ENCODE measurements around the gene CANX.
"Not testable (repeated sequence)": the region's sequence is repeated elsewhere in the genome, so short reads cannot be mapped to it uniquely, and the experiment has no call there.

The CANX gene, protein sequence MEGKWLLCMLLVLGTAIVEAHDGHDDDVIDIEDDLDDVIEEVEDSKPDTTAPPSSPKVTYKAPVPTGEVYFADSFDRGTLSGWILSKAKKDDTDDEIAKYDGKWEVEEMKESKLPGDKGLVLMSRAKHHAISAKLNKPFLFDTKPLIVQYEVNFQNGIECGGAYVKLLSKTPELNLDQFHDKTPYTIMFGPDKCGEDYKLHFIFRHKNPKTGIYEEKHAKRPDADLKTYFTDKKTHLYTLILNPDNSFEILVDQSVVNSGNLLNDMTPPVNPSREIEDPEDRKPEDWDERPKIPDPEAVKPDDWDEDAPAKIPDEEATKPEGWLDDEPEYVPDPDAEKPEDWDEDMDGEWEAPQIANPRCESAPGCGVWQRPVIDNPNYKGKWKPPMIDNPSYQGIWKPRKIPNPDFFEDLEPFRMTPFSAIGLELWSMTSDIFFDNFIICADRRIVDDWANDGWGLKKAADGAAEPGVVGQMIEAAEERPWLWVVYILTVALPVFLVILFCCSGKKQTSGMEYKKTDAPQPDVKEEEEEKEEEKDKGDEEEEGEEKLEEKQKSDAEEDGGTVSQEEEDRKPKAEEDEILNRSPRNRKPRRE

DNA sequence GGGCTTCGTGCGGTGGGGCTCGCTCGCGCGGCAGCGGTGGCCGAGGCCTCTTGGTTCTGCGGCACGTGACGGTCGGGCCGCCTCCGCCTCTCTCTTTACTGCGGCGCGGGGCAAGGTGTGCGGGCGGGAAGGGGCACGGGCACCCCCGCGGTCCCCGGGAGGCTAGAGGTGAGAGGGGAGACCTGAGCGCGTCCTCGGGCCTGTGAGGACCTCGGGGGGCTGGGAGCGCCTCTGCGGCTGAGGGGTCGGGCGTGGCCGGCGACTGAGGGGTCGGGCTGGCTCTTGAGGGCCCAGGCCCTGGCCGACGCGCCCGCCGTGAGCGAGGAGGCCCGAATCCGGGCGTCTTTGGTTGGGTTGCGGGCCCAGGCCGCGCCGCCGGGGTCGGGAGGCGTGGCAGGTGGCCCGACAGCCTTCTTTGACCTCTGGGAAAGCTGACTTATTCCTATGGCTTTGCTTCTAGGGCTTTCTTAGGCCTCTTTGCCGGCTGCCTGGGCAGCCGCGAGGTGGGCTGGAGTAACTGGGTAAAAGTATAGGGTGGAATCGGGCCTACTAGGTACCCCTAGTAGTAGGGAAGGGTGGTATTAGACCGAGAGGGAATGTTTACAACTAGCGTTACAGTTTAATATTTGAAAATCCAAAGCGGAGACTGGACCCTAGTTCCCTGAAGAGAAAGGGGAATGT lies at the start of gene CANX:
Gene CANX, plus strand, starts transcription at position 33 of the 681 bp plus-strand sequence. CDS start 6,715 bp downstream, outside the sequence.
- no peak for DNase-seq (ENCODE audit: low read depth, low spot score)

DNA sequence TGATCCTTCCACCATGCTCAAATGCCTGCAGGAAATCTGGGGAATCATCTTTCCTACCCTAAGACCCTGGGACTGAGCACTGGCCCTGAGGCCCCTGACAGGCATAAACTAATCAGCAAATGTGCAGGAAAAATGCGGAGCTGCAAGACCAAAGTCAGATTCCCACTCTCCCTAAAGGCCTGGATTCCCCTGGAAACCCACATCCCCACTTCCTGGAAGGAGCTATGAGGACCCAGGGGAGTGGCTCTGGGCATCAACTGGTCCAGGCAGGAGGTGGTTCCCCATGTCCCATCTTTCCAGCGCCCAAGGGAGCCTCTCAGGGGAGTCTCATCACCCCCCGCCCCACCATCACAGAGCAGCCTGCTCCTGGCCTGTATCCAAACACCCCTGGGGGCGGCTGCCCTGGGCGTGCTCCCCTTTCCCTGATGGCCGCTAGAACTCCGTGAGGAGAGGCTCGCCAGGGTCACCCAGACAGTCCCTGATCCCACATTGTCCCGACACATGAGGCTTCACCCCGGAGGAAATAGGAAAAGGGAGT lies 49.5 kb upstream of the CANX start:
- not testable (repeated sequence) for DNase-seq (ENCODE audit: low read depth, low spot score)

DNA sequence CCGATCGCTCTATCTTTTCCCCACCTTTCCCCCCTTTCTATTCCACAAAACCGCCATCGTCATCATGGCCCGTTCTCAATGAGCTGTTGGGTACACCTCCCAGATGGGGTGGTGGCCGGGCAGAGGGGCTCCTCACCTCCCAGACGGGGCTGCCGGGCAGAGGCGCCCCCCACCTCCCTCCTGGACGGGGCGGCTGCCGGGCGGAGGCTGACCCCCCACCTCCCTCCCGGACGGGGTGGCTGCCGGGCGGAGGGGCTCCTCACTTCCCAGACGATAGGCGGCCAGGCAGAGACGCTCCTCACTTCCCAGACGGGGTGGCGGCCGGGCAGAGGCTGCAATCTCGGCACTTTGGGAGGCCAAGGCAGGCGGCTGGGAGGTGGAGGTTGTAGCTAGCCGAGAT lies 48.5 kb upstream of the CANX start:
- DNase-seq (ENCODE audit: low read depth, low spot score) = not testable (repeated sequence)

DNA sequence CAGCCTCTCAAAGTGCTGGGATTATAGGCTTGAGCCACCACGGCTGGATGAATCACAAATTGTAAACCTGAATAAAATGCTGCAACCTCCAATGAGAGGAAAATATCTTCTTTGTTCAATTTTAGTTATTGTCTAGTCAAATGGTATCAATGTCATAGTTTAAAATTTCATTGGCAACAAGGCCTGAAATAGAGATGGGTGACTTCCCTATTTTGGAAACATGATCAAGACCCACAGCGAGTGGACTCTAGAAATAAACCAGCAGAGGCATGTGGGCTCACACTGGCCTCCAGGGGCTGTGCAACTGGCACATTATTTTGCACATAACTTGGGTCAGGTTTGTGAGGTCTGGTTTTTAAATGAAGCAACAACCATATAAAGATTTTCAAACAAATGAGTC lies 45.6 kb upstream of the CANX start:
- not testable (repeated sequence) for DNase-seq (ENCODE audit: low read depth, low spot score)

DNA sequence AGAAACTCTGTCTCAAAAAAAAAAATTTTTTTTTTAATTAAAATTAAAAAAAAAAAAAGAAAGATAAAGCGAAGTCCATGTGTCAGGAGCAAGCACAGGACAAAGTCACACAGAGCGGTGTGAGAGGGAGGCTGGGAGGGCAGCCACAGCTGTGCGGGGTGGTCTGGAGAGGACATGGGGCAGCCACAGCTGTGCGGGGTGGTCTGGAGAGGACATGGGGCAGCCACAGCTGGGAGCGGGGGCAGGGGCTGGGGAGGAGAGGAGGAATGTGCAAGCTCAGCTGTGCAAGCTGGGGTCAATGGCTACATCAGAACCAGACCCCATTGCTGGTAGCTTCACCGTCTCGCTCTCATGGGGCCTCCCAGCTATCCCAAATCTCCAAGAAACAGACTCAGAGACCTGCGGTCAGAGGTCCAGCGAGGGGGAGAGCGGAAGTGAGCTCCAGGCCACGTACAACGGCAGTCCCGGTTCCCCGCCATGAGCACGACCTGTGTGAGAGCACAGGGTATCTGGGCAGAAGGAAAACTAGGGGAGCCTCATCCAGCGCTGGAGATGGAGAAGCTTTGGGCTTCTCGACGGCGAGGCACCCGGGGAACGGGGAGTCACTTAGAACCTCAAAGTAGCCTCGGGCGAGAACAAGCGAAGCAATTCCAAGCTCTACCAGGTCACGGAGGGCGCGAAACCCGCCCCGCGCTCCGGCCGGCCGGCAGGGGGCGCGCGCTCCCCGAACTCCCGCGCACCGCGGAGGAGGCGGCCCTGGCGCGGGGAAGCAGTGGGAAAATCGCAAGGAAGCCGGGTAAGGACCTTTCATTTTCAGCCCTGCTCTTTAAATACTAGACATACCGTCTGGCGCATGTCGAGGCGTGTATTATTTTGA lies 41.2 kb upstream of the CANX start:
- DNase-seq (ENCODE audit: low read depth, low spot score) = not testable (repeated sequence)

DNA sequence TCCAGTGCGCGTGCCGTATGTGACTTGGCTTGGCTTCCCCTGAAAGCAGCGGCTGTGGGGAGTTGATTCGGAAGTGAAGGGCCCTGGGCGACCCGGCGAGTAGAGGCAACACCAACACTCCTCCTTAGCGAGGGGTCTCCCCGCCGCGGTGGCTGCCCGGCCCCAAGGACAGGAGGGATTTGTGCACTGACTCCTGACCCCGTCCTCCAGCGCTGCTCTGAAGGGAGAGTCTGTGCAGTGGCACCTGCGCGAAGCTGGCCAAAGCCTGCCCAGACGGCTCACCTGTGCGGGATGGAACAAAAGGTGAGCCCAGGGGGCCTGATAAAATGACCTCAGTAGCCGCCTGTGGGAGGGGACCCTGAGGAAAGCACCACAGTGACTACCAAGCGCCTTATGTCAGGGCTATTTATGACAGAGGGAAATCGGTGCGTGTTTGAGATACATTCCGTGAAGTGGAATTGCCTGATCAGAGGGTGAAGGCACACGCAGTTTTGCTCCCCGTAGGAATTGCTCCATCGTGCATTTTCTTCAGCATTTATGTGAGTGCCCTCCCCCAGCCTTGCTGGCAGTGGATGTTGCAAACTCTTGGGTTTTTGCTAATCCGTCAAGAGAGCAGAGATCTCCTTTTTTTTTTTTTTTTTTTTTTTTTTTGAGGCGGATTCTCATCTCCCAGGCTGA lies 40.4 kb upstream of the CANX start:
- DNase-seq (ENCODE audit: low read depth, low spot score) = not testable (repeated sequence)

DNA sequence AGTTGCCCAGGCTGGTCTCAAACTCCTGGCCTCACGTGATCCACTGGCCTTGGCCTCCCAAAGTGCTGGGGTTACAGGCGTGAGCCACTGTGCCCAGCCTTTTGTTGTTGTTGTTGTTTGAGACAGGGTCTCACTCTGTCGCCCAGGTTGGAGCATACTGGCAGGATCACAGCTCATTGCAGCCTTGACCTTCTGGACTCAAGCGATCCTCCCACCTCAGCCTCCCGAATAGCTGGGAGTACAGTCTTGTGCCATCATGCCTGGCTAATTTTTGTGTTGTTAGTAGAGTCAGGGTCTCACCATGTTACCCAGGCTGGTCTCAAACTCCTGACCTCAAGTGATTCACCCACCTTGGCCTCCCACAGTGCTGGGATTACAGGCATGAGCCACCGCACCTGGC lies 37.1 kb upstream of the CANX start:
- not testable (repeated sequence) for DNase-seq (ENCODE audit: low read depth, low spot score)

DNA sequence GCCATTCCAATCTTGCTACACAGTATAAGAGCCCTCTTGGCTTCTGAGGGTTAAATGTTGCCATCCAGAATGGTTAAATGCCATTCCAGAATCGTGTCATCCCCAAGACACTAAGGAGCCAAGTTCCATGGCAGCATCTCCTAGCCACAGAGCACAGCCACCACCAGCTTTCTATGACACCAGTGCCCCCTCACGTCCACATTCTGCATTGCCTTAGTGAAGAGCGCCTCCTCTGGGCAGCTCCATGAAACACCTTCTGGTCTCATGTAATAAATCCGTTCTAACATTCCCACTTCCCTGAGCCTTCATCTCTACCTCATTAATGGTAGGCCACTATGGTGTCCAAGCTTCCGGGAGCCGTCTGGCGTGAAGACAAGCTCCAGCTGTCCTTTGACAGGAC lies 30.4 kb upstream of the CANX start:
- DNase-seq (ENCODE audit: low read depth, low spot score) = no peak

DNA sequence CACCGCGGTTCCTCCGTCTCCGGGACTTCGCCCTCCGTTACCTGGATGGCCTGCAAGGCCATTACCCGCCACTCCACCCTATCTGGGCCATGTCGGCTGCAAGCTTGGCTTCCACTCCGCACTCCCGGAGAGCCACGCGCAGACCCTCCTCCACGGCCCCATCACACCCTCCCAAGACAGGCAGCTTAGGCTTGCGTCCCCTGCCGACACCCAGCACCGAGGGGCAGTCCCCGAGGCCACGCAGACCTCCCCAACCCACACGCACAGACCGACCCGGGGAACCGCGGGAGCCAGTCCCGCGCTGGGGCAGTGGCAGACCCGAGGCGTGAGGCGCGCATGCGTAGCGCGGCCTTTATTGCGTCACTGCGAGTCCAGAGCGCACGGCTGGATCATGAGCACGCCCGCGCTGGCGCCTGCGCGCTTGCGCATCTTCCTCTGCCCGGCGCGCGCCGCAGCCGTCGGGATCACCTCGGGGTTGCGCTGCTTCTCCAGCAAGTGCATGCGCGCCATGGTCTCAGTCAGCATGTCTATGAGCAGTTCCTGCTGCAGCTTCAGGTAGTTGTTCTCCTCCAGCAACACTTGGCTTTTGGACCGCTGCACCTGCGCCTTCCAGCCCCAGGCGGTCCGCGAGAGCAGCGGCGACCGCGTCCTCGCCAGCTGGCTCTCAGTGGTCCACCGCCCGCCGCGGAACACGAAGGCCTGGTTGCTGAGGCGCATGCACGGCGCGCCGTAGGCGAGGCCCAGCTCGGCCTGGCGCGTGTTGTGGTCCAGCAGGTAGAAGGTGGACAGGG lies 20.3 kb upstream of the CANX start:
- peak; percentile 82 for DNase-seq (ENCODE audit: low read depth, low spot score)

DNA sequence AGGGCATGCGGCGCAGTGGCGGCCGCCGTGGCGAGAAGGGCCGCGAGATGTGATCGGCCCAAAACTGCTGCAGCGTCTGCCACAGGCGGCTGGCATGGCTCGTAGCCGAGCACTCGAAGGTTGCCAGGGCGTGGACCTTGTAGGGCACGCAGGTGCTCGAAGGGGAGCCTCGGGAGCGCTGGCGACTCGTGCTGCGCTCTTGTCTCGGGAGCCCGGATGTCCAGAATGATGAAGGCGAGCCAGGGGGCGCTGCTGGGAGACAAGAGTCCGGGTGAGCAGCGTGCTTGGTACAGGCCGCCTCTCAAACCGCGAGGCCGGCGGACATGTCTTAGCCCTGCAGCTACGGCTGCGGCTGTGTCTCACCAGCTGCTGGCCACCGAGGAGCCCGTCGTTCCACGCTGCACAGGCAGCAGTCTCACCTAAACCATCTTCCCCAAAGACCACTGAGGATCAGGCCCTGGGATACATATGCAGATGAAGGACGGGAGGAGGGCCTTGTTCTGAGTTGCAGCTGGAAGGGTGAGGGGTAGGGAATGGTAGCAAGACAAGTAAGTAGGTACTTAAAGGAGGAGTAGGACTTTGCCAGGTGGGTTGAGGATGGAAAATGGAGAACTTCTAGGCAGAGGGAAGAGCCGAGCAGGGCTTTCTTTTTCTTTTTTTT lies 19.6 kb upstream of the CANX start:
- DNase-seq (ENCODE audit: low read depth, low spot score) = no peak

DNA sequence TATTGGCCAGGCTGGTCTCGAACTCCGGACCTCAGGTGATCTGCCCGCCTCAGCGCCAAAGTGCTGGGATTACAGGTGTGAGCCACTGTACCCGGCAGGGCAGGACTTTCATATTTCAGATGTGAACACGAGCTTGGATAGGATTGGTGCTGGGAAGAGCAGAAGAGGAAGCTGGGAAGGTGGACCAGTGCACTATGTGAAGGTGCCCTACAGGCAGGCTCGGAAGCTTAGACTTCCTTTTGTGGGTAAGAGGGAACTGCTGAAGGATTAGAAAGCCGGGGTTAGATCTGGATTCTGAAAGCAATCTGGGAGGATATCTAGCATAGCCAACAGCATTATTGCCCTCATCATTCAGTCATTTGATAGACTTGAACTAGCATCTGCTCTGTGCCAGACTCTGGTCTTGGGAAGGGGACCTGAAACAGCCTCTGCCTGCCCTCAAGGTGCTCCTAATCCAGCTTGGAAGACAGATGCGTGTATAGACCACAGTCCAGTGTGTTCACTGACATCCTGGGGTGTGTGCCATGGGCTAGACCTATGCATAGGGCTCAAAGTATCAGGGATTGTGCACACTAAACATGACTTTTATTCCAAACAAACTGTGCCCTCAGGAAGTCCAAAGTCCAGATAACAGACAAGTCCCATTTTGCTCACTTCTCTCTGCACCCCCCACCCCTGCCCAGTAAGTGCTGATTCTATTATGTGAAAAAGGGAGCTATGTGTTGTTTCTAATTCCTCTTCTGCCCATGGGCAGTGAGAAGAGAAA lies 18.6 kb upstream of the CANX start:
- DNase-seq (ENCODE audit: low read depth, low spot score) = no peak

DNA sequence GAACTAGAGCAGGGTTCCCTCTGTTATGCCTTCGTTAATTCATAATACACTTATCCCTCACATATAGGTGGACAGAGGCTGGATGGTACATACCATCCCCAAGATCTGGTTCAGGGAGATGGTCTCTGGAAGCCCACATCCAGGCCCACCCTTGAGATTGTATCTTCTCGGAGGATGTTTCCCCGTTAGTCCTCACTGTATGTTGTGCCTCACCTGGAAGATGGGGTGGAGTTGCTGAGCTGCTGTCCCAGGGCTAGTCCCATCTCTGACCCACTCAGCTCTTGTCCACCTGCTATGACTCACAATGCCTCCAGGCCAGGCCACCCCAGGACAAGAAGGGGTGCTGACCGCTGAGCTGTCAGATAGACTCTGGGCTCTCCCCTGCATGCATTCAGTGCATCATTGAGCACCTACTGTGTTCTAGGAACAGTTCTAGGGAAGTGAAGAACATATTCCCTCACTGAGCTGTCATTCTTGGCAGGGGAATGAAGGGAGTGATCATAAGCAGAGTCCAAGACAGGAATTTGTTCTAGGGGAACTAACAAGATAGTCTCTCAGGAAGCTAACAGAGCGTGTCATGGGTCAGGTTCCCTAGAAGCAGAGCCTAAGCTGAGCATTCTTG lies 17.9 kb upstream of the CANX start, which contains the start of gene CBY3:
Gene CBY3, minus strand, starts transcription at position 255 of the 622 bp plus-strand sequence. Its CDS starts 116 bp downstream, at position 139.
- DNase-seq (ENCODE audit: low read depth, low spot score) = no peak

DNA sequence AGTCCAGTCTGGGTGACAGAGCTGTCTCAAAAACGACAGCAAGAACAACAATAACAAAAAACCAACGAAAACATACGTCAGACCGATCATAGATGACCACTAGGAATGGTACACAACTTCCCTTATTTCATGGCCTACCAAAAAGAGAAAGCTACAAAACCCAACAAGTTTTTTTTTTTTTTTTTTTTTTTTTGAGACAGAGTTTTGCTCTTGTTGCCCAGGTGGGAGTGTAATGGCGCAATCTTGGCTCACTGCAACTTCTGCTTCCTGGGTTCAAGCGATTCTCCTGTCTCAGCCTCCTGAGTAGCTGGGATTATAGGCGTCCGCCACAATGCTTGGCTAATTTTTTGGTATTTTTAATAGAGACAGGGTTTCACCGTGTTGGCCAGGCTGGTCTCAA lies 9.6 kb upstream of the CANX start:
- DNase-seq (ENCODE audit: low read depth, low spot score) = not testable (repeated sequence)

DNA sequence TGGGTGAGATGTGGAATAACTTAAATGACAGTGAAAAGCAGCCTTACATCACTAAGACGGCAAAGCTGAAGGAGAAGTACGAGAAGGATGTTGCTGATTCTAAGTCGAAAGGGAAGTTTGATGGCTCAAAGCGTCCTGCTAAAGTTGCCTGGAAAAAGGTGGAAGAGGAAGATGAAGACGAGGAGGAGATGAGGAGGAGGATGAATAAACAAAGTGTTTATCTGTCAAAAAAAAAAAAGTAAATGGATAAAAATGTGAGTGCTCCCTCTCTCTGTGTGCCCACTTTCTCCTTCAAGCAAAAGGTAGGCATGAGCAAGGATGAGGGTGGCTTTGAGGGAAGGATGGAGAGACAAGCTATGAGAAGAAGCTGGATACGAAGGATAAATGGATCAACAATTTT lies 4.2 kb upstream of the CANX start:
- no peak for DNase-seq (ENCODE audit: low read depth, low spot score)

DNA sequence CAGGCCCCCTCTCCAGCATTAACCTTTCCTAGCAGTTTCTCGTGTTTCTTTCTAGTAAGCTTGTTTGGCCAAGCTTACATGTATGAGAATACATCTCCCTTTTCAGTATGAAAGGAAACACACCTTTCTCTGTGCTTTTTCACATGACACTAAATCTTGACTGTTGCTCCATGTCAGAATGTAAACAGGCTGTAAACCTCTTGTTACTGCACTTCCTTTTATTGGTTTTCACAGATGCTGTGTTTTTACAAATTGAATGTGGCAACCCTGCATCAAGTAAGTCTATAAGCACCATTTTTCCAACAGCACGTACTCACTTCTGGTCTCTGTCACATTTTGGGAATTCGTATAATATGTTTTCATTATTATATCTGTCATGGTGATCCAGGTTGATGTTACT lies 2.2 kb upstream of the CANX start:
- DNase-seq (ENCODE audit: low read depth, low spot score) = no peak

DNA sequence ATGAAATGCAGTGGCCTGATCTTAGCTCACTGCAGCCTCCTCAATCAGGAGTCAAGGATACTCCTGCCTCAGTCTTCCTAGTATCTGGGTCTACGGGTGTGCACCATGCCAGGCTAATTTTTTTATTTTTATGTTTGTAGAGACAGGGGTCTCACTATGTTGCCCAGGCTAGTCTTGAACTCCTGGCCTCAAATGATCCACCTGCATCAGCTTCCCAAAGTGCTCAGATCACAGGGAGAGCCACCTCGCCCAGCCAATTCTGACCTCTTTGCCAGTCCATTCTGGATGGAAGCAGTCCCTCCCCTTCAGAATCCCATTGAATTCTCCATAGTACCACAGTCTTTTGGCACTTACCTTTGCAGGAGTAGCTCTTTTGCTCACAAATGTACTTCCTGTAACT lies 1.7 kb upstream of the CANX start:
- no peak for DNase-seq (ENCODE audit: low read depth, low spot score)

DNA sequence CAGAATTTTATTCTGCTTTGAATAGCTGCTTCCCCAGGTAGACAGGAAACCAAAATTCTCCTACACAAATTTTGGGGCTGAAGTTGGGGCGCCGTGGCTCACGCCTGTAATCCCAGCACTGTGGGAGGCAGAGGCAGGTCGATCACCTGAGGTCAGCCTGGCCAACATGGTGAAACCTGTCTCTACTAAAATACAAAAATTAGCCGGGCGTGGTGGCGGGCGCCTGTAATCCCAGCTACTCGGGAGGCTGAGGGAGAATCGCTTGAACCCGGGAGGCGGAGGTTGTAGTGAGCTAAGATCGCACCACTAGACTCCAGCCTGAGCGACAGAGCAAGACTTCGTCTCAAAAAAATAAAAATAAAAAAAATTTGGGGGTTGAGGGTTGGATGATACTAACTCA lies 1.2 kb upstream of the CANX start:
- not testable (repeated sequence) for DNase-seq (ENCODE audit: low read depth, low spot score)
